GM12874 (cell line): Measurements from ENCODE around the gene USP17L30.
"Not testable (repeated sequence)": the region's sequence is repeated elsewhere in the genome, so short reads cannot be mapped to it uniquely, and the experiment has no call there.

Source experiments
- TF ChIP-seq, protein P1 (sequence below): IDR thresholded peaks from 2 replicates; pipeline ENCODE4 v1.5.1; 2011; ENCODE audit warnings: low read depth, mild to moderate bottlenecking, control low read depth, low read length, moderate library complexity; ENCODE audit not compliant: insufficient read depth

The USP17L30 gene

GRCh38 chr4:9362829-9363228, at the start of gene USP17L30:
TSS of gene USP17L30 (plus strand) at chr4:9363129. CDS start at chr4:9363129, 0 bp downstream.
- TF ChIP-seq, protein P1, sequence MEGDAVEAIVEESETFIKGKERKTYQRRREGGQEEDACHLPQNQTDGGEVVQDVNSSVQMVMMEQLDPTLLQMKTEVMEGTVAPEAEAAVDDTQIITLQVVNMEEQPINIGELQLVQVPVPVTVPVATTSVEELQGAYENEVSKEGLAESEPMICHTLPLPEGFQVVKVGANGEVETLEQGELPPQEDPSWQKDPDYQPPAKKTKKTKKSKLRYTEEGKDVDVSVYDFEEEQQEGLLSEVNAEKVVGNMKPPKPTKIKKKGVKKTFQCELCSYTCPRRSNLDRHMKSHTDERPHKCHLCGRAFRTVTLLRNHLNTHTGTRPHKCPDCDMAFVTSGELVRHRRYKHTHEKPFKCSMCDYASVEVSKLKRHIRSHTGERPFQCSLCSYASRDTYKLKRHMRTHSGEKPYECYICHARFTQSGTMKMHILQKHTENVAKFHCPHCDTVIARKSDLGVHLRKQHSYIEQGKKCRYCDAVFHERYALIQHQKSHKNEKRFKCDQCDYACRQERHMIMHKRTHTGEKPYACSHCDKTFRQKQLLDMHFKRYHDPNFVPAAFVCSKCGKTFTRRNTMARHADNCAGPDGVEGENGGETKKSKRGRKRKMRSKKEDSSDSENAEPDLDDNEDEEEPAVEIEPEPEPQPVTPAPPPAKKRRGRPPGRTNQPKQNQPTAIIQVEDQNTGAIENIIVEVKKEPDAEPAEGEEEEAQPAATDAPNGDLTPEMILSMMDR, result not testable (repeated sequence)

DNA sequence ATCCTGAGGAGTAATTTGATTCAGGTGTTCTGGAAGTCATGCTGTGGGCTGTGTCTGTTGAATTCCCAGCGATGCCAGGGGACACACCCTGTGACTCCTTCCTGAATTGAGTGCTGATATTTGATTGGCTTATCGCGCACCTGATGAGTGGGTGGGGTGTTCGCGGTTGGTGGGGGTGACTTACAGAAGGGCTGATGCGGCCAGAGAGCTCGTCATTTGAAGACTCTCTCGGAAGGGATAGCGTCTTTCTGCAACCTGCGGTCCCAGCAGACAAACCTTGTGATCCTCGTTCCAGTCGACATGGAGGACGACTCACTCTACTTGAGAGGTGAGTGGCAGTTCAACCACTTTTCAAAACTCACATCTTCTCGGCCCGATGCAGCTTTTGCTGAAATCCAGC, 38.1 kb upstream of the USP17L30 start, which contains the start of gene USP17L24:
TSS of gene USP17L24 (plus strand) at position 301 of the 400 bp plus-strand sequence. CDS start at position 301, 0 bp downstream.
- TF ChIP-seq, protein P1, result not testable (repeated sequence)

GRCh38 chr4:9329611-9330010, 33.3 kb upstream of the USP17L30 start, which contains the start of gene USP17L25:
TSS of gene USP17L25 (plus strand) at chr4:9329911. CDS start at chr4:9329911, 0 bp downstream.
- TF ChIP-seq, protein P1, result not testable (repeated sequence)

DNA sequence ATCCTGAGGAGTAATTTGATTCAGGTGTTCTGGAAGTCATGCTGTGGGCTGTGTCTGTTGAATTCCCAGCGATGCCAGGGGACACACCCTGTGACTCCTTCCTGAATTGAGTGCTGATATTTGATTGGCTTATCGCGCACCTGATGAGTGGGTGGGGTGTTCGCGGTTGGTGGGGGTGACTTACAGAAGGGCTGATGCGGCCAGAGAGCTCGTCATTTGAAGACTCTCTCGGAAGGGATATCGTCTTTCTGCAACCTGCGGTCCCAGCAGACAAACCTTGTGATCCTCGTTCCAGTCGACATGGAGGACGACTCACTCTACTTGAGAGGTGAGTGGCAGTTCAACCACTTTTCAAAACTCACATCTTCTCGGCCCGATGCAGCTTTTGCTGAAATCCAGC, 28.6 kb upstream of the USP17L30 start, which contains the start of gene USP17L26:
TSS of gene USP17L26 (plus strand) at position 301 of the 400 bp plus-strand sequence. CDS start at position 301, 0 bp downstream.
- TF ChIP-seq, protein P1, result not testable (repeated sequence)

DNA sequence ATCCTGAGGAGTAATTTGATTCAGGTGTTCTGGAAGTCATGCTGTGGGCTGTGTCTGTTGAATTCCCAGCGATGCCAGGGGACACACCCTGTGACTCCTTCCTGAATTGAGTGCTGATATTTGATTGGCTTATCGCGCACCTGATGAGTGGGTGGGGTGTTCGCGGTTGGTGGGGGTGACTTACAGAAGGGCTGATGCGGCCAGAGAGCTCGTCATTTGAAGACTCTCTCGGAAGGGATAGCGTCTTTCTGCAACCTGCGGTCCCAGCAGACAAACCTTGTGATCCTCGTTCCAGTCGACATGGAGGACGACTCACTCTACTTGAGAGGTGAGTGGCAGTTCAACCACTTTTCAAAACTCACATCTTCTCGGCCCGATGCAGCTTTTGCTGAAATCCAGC, 23.8 kb upstream of the USP17L30 start, which contains the start of gene USP17L5:
TSS of gene USP17L5 (plus strand) at position 301 of the 400 bp plus-strand sequence. CDS start at position 301, 0 bp downstream.
- TF ChIP-seq, protein P1, result not testable (repeated sequence)

DNA sequence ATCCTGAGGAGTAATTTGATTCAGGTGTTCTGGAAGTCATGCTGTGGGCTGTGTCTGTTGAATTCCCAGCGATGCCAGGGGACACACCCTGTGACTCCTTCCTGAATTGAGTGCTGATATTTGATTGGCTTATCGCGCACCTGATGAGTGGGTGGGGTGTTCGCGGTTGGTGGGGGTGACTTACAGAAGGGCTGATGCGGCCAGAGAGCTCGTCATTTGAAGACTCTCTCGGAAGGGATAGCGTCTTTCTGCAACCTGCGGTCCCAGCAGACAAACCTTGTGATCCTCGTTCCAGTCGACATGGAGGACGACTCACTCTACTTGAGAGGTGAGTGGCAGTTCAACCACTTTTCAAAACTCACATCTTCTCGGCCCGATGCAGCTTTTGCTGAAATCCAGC, 19.1 kb upstream of the USP17L30 start, which contains the start of gene USP17L27:
TSS of gene USP17L27 (plus strand) at position 301 of the 400 bp plus-strand sequence. CDS start at position 301, 0 bp downstream.
- TF ChIP-seq, protein P1, result not testable (repeated sequence)

GRCh38 chr4:9348593-9348992, 14.3 kb upstream of the USP17L30 start, which contains the start of gene USP17L28:
TSS of gene USP17L28 (plus strand) at chr4:9348893. CDS start at chr4:9348893, 0 bp downstream.
- TF ChIP-seq, protein P1, result not testable (repeated sequence)
